ENCODE results near the gene NRM. TPM values are rescaled to one million over a fixed set of nuclear protein-coding genes. Genes with fewer than 3 reads are reported as not detected.

NRM gene
- total and polyA plus RNA-seq, 2 of the 13 experiments (the other 11 are each of a cell fraction or from before 2014, with no cell fraction given) = 12.5 to 16.0 TPM

DNA sequence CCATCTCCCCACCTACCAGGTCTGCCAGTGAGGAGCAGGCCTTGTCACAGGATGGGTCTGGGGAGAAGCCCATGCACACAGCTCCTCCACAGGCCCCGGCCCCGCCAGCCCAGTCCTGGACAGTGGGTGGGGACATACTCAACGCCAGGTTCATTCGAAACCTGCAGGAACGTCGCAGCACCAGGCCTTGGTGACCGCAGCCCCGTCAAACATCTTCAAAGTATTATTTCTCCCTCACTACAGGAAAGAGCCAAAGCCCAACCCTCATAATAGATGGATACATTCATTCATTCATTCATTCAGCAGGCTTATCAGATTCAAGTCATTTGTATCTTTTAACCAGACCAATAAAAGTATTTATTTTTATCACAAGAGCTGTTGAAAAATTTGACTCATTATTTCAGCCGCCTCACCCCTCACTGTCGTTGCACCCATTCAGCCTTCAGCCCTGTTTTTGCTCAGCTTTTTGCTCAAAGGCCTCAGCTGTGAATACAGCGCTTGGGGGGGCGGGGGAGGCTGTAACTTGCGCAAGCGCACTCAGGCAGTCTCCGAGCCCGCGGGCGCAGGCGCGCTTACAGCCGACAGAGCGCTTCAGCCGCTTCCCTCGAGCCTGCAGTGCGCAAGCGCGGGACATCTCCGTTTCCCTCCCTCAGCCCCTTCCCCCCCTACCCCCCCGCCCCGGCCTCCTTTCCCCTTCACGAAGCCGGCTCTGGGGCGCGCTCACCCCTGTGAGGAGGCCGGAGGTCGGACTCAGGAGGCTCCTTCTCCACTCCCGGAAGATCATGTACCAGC, 44.1 kb downstream of the NRM start, which contains the start of gene C6orf136 (continued):
- TF ChIP-seq, protein P1, sequence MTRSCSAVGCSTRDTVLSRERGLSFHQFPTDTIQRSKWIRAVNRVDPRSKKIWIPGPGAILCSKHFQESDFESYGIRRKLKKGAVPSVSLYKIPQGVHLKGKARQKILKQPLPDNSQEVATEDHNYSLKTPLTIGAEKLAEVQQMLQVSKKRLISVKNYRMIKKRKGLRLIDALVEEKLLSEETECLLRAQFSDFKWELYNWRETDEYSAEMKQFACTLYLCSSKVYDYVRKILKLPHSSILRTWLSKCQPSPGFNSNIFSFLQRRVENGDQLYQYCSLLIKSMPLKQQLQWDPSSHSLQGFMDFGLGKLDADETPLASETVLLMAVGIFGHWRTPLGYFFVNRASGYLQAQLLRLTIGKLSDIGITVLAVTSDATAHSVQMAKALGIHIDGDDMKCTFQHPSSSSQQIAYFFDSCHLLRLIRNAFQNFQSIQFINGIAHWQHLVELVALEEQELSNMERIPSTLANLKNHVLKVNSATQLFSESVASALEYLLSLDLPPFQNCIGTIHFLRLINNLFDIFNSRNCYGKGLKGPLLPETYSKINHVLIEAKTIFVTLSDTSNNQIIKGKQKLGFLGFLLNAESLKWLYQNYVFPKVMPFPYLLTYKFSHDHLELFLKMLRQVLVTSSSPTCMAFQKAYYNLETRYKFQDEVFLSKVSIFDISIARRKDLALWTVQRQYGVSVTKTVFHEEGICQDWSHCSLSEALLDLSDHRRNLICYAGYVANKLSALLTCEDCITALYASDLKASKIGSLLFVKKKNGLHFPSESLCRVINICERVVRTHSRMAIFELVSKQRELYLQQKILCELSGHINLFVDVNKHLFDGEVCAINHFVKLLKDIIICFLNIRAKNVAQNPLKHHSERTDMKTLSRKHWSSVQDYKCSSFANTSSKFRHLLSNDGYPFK (CRISPR knock-in tag; IDR thresholded peaks at IDR 0.05; ENCODE audit: borderline replicate concordance) = no peak
- no peak for TF ChIP-seq FOXJ3 (CRISPR knock-in tag; IDR thresholded peaks at IDR 0.05; ENCODE audit: borderline replicate concordance)
- TF ChIP-seq, protein P2, sequence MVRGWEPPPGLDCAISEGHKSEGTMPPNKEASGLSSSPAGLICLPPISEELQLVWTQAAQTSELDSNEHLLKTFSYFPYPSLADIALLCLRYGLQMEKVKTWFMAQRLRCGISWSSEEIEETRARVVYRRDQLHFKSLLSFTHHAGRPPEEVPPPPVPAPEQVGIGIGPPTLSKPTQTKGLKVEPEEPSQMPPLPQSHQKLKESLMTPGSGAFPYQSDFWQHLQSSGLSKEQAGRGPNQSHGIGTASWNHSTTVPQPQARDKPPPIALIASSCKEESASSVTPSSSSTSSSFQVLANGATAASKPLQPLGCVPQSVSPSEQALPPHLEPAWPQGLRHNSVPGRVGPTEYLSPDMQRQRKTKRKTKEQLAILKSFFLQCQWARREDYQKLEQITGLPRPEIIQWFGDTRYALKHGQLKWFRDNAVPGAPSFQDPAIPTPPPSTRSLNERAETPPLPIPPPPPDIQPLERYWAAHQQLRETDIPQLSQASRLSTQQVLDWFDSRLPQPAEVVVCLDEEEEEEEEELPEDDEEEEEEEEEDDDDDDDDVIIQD (CRISPR knock-in tag; IDR thresholded peaks at IDR 0.05; ENCODE audit: low read depth) = no peak
- TF ChIP-seq, protein P3, sequence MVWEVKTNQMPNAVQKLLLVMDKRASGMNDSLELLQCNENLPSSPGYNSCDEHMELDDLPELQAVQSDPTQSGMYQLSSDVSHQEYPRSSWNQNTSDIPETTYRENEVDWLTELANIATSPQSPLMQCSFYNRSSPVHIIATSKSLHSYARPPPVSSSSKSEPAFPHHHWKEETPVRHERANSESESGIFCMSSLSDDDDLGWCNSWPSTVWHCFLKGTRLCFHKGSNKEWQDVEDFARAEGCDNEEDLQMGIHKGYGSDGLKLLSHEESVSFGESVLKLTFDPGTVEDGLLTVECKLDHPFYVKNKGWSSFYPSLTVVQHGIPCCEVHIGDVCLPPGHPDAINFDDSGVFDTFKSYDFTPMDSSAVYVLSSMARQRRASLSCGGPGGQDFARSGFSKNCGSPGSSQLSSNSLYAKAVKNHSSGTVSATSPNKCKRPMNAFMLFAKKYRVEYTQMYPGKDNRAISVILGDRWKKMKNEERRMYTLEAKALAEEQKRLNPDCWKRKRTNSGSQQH (CRISPR knock-in tag; IDR thresholded peaks at IDR 0.05; ENCODE audit: low read depth) = peak; percentile 74; the same call in 1 of the 2 replicates
- no peak for TF ChIP-seq HNRNPUL1 (IDR thresholded peaks at IDR 0.05; ENCODE audit: low read depth, low read length)
- peak; percentile 73 for TF ChIP-seq CEBPG (CRISPR knock-in tag; IDR thresholded peaks at IDR 0.05)
- TF ChIP-seq ZNF253 (CRISPR knock-in tag; IDR thresholded peaks at IDR 0.05; ENCODE audit: borderline replicate concordance) = no peak
- no peak for TF ChIP-seq AGO1 (IDR thresholded peaks at IDR 0.05; ENCODE audit: low read depth, low read length, poor library complexity, severe bottlenecking)
- TF ChIP-seq ARNTL (CRISPR knock-in tag; IDR thresholded peaks at IDR 0.05) = no peak
- TF ChIP-seq ZNF34 (CRISPR knock-in tag; IDR thresholded peaks at IDR 0.05; ENCODE audit: borderline replicate concordance) = no peak
- TF ChIP-seq PCBP1 (IDR thresholded peaks at IDR 0.05; ENCODE audit: borderline replicate concordance, low read depth, low read length) = peak; percentile 98
- TF ChIP-seq, protein P4, sequence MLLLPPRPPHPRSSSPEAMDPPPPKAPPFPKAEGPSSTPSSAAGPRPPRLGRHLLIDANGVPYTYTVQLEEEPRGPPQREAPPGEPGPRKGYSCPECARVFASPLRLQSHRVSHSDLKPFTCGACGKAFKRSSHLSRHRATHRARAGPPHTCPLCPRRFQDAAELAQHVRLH (CRISPR knock-in tag; IDR thresholded peaks at IDR 0.05; ENCODE audit: borderline replicate concordance, low read depth) = no peak
- TF ChIP-seq ZNF572 (CRISPR knock-in tag; IDR thresholded peaks at IDR 0.05) = no peak; the same call in 1 of the 2 replicates
- TF ChIP-seq, protein P5, sequence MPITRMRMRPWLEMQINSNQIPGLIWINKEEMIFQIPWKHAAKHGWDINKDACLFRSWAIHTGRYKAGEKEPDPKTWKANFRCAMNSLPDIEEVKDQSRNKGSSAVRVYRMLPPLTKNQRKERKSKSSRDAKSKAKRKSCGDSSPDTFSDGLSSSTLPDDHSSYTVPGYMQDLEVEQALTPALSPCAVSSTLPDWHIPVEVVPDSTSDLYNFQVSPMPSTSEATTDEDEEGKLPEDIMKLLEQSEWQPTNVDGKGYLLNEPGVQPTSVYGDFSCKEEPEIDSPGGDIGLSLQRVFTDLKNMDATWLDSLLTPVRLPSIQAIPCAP (CRISPR knock-in tag; IDR thresholded peaks at IDR 0.05; ENCODE audit: low read depth) = no peak
- no peak for TF ChIP-seq IKZF4 (CRISPR knock-in tag; IDR thresholded peaks at IDR 0.05; ENCODE audit: borderline replicate concordance, low read depth, not compliant biosample characterization)
- TF ChIP-seq ZNF260 (CRISPR knock-in tag; IDR thresholded peaks at IDR 0.05; ENCODE audit: borderline replicate concordance, low read depth) = no peak
- no peak for TF ChIP-seq ZNF235 (CRISPR knock-in tag; IDR thresholded peaks at IDR 0.05; ENCODE audit: borderline replicate concordance)
- TF ChIP-seq, protein P6, sequence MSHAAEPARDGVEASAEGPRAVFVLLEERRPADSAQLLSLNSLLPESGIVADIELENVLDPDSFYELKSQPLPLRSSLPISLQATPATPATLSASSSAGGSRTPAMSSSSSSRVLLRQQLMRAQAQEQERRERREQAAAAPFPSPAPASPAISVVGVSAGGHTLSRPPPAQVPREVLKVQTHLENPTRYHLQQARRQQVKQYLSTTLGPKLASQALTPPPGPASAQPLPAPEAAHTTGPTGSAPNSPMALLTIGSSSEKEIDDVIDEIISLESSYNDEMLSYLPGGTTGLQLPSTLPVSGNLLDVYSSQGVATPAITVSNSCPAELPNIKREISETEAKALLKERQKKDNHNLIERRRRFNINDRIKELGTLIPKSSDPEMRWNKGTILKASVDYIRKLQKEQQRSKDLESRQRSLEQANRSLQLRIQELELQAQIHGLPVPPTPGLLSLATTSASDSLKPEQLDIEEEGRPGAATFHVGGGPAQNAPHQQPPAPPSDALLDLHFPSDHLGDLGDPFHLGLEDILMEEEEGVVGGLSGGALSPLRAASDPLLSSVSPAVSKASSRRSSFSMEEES (CRISPR knock-in tag; IDR thresholded peaks at IDR 0.05) = no peak
- TF ChIP-seq NFYC (CRISPR knock-in tag; IDR thresholded peaks at IDR 0.05) = 0 out of 2 replicates have a peak, but pooled peaks have one; percentile 14
- TF ChIP-seq TRIM24 (CRISPR knock-in tag; IDR thresholded peaks at IDR 0.05) = no peak

Data from HepG2 (cell line).